AML-193 (cell line): ENCODE measurements around the gene ARHGEF28.

Source experiments
- DNase-seq, 2 experiments: peaks; one replicate each; lab custom pipeline; 2025; lab: John Stamatoyannopoulos, UW

The ARHGEF28 gene

GRCh38 chr5:73743161-73743560 lies 117.2 kb downstream of the ARHGEF28 start:
- no peak for DNase-seq

DNA sequence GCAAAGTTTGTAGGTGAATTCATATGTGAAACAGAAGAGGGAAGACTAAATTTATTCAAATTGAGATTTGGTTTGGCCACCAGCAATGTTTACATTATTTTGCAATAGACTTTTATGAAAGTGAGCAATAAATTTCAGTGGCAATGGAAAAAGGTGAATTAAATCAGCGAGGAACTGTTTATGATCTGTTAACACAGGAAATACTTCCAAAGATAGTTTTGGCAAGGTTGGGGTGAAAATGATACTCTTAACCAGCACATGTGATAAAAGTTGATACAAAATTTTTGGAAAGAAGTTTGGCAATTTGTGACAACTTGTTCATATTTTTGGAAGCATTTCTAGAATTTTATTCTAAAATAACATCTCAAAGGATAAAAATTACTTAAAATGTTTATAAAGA lies 119.8 kb downstream of the ARHGEF28 start:
- DNase-seq = no peak

GRCh38 chr5:73746608-73747007 lies 120.6 kb downstream of the ARHGEF28 start:
- DNase-seq = no peak

DNA sequence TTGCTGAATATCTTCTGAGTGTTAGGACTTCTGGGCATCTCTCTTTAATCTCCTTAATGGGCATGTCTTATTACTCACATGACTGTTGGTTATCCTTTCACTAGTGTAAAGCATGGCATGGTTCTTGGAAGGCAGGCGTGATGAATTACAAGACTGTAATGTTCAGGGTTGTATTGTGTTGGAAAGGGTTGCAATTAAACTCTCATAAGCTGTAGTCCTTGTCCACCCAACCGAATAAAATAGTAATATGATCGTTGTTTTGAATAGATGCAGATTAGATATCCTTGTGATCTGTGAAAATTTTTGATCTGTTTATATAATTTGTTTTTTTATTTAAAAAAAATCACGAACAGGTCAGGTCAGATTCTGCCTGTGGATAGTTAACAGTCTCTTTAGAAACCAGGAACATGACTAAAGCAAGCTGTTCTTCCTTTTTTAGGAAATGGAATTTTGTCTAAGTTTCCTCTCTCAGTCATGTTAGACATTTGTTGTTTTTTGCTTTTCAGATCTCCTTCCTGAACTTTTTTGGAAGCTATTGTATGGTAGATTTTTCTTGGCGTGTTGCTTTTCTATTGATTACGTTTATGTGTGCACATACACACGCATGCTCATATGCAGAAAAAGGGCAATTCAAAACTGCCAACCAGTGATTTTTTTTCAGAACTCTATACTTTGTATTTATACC lies 121.8 kb downstream of the ARHGEF28 start:
- DNase-seq = no peak

DNA sequence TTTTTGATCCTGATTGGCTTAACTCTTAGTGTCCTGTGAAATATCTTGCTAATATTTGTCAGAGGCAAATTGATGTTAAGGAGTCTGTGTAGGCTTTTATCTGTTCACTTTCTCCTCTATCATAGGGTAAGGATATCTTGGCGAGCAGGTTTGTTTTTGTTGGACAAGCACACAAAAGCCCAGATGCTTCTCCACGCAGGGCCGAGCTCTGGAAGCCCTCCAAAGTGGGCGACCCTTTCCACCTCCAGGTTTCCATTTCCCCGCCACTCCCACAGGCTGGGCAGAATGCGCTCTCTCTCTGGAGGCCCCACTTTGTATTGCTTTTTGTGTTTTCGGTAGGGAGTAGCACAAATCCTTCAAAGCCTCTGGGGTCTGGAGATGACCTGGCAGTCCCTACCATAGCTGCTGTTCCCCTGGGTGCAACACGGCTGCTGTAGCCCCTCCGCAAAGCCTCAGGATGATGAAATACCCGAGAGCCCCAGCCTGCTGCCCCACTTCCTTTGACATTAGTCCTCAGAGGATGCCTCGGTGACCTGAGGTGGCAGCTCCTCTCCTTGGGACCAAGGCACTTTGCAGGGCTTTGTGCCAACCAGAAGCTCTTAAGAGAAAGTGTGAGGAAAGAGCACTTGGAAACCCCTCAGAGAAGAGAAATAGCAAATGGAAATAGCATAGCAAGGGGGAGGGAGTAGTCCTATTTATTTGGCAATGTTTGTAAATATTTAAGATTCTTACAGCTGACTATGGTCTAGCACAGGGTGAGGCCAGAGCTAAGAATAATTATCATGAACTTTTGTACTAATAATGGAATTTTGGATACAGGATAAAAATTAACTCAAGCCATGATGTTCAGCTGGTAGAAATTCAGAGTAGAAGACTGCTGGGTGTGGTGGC lies 122.8 kb downstream of the ARHGEF28 start:
- no peak for DNase-seq

GRCh38 chr5:73749485-73750270 lies 123.7 kb downstream of the ARHGEF28 start:
- DNase-seq = no peak

- no peak for DNase-seq
These were observed 125.4 kb downstream of the ARHGEF28 start for GRCh38 chr5:73751254-73751914.

DNA sequence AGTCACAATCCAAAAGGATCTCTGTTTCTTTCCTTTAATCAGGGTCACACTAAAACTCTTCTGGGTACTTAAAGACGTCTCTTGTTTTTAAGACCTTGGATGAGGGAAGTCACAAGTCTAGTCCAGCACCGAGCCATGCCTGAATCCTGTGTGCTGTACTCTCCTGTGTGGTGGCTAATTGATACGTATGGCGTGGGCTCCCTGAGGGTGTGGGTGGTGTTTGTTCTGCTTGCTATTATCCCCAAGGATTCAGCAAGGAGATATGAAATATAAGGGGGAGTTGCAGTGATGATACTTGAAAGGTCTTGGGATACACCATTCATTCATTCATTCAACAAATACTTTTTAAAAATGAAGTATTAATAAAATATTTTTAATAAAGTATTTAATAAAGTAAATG lies 128.3 kb downstream of the ARHGEF28 start:
- DNase-seq = no peak

GRCh38 chr5:73757416-73757815 lies 131.4 kb downstream of the ARHGEF28 start:
- DNase-seq = no peak

DNA sequence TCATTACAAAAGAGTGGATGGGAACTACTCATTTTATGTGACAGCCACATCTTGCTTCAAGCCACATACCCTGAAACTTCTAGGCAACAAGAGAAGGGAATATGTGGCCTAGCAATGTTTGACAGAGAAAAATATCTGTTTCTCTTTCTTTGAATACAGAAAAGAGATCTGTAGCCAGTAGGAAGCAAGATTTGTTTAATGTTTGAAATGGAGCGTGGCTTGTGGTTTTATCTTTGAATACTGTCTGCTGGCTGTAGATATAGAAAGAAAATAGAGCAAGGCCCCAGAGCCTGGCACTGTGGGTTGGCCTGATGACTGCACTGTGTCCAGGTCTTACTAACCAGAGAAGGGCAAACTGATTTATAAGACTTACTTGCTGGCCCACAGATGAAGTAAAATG lies 133.8 kb downstream of the ARHGEF28 start:
- no peak for DNase-seq

GRCh38 chr5:73763300-73764032 lies 137.5 kb downstream of the ARHGEF28 start:
- no peak for DNase-seq

DNA sequence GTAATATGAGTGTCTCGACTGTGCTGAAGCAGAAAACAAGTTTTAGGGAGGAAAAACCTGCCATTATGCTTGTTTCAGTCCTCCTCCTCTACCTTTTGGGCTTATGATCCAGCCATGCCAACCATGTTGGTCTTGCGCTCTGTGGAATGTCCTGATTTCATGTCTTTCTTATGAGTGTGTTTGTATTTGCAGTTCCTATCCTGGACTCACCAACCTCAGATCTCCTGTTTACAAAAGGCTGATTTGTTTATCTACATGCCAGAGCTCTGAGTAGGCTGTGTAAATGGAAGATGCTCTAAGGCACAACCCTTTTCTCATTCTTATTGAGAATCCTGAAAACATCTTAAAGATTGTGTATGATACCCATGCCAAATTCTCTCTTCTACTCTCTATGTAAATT lies 138.6 kb downstream of the ARHGEF28 start:
- no peak for DNase-seq

DNA sequence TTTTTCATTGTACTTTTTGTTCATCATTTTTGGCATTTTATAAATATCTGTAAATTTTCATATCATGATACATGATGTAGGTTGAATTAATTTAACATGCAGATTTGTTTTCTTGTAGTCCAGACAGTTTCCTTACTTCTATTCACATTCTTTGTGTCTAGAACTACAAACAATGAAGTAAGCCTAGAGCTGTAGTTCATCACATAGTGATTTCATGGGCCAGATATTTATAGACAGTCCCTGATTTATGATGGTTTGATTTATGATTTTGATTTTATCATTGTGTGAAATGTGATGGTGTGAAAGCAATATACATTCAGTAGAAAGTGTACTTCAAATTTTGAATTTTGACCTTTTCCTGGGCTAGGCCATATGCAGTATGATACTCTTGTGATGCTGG lies 139.0 kb downstream of the ARHGEF28 start:
- DNase-seq = no peak

- no peak for DNase-seq
These were observed 140.9 kb downstream of the ARHGEF28 start for GRCh38 chr5:73766902-73767301.

GRCh38 chr5:73770172-73771025 lies 144.4 kb downstream of the ARHGEF28 start:
- DNase-seq = no peak

GRCh38 chr5:73774924-73775323 lies 148.9 kb downstream of the ARHGEF28 start:
- no peak for DNase-seq

DNA sequence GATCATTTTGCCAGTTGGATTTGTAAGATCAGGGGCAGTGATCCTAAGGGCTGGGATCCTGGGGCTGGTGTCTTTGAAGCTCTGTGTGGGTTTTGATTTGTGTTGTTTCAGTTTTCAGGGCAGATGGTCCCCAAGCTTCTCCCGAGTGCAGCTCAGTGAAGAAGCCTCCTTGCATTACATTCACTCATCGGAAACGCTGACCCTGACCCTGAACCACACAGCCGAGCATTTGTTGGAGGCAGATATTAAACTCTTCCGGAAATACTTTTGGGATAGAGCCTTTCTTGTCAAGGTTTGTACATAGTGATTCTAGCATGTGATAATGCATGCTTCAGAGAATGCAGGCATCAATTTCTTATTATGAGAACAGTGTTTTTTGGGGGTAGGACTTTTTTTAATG lies 150.4 kb downstream of the ARHGEF28 start:
- DNase-seq = no peak

DNA sequence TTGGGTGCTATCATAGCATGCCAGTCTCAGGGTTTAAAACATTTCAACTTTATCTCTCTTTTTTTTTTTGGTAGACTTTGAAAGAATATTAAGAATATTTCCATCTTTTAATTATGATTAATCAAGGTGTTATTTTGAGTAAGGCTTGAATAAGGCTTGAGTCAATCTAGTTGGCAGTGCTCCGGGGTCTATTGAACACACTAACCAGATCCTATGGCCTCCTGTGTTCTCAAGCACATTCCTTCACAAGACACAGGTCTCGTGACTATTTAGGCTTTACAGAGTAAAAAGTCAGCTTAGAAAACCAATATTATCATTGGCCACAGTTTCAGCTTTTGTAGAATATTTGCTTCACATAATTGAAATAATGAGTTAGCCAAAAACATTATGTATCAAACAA lies 151.2 kb downstream of the ARHGEF28 start:
- no peak for DNase-seq

DNA sequence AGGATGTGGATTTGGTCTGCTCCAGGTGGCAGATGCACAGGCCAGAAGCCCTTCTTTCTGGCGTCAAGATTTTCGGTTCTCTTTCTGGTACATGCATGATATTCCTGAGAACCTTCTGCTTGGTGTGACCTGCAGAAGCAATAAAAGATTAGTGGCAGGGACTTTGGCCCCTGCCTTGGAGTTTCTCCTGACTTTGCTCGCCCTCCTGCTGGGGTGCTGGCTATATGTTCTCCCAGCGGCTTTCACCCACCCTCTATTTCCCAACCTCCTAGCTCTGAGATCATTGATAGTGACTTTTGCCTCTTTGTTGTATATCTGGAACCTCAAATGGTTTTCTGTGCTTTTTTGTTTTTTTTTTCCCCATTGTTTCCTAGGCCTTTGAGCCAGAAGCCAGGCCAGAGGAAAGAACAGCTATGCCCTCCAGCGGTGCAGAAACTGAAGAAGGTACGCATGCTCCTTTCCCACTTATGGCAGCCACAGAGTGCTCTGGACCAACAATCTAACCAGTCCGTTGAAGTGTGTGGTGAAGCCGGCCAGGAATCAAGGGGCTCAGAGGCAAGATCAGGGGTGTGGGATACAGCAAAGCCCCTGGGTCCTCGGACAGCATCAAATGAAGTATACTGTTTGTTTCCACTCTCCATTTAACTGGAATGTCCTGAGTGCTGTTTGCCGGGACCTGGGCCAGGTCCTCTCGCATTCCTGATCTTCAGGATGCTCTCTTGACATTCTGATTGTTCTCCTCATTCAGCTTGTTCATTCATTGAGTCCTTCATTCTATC lies 154.5 kb downstream of the ARHGEF28 start:
- DNase-seq = no peak
